ENCODE data around the gene DTD1. TPM values are rescaled to one million over a fixed set of nuclear protein-coding genes. Genes with fewer than 3 reads are reported as not detected.
"Not testable (repeated sequence)": the region's sequence is repeated elsewhere in the genome, so short reads cannot be mapped to it uniquely, and the experiment has no call there.

DTD1 gene
- total RNA-seq, 2 experiments from 2014 or later = 31.9 to 33.5 TPM

- H3K27ac Mint-ChIP-seq = no peak overlapping the region
- DNase-seq (no peak), ATAC-seq (no peak)
- H3K9me3 Mint-ChIP-seq (ENCODE audit: low read depth) = no peaks in the 10 kb centered on the region
- CTCF ChIA-PET = no interaction called here
- H3K36me3 Mint-ChIP-seq = no peaks in the 10 kb centered on the region
- H3K4me3 Mint-ChIP-seq = no peak overlapping the region
- peaks cover 3% of the 10 kb centered on the region for H3K4me1 Mint-ChIP-seq
- no peaks in the 10 kb centered on the region for H3K27me3 Mint-ChIP-seq
These were observed 166.3 kb downstream of the DTD1 start for GRCh38 chr20:18754030-18754652.

- CTCF ChIA-PET = no interaction called here
These were observed 166.8 kb downstream of the DTD1 start for GRCh38 chr20:18754653-18755045.

GRCh38 chr20:18760852-18761251, 173.0 kb downstream of the DTD1 start:
- H3K4me1 Mint-ChIP-seq; H3K4me3 Mint-ChIP-seq; DNase-seq; H3K27me3 Mint-ChIP-seq; H3K36me3 Mint-ChIP-seq; ATAC-seq; H3K27ac Mint-ChIP-seq; CTCF ChIA-PET; H3K9me3 Mint-ChIP-seq (ENCODE audit: low read depth): not testable (repeated sequence)

More at GRCh38 chr20:18754653-18755045, 166.8 kb downstream of the DTD1 start:
- ATAC-seq (no peak), DNase-seq (no peak)
- H3K9me3 Mint-ChIP-seq (ENCODE audit: low read depth) = no peaks in the 10 kb centered on the region
- no peaks in the 10 kb centered on the region for H3K27me3 Mint-ChIP-seq
- no peak overlapping the region for H3K4me3 Mint-ChIP-seq
- H3K36me3 Mint-ChIP-seq = no peaks in the 10 kb centered on the region
- H3K4me1 Mint-ChIP-seq = peaks cover 3% of the 10 kb centered on the region
- H3K27ac Mint-ChIP-seq = no peak overlapping the region

GRCh38 chr20:18767676-18768075, 179.8 kb downstream of the DTD1 start:
- no peak for ATAC-seq
- no peak overlapping the region for H3K27ac Mint-ChIP-seq
- no peaks in the 10 kb centered on the region for H3K4me1 Mint-ChIP-seq
- CTCF ChIA-PET = no interaction called here
- no peak for DNase-seq
- peaks cover 9% of the 10 kb centered on the region for H3K27me3 Mint-ChIP-seq
- no peaks in the 10 kb centered on the region for H3K36me3 Mint-ChIP-seq
- H3K4me3 Mint-ChIP-seq = no peak overlapping the region
- H3K9me3 Mint-ChIP-seq (ENCODE audit: low read depth) = no peaks in the 10 kb centered on the region

- H3K4me3 Mint-ChIP-seq = no peak overlapping the region
- H3K27ac Mint-ChIP-seq = no peak overlapping the region
- CTCF ChIA-PET = no interaction called here
- no peak for DNase-seq
- H3K36me3 Mint-ChIP-seq = no peaks in the 10 kb centered on the region
- H3K4me1 Mint-ChIP-seq = no peaks in the 10 kb centered on the region
- no peak for ATAC-seq
- peaks cover 19% of the 10 kb centered on the region for H3K27me3 Mint-ChIP-seq
- H3K9me3 Mint-ChIP-seq (ENCODE audit: low read depth) = no peaks in the 10 kb centered on the region
These were observed 185.7 kb downstream of the DTD1 start for GRCh38 chr20:18773566-18773965.

- Mint-ChIP-seq H3K9me3 (ENCODE audit: low read depth) (no peaks in the 10 kb centered on the region), H3K27me3 (peaks cover 19% of the 10 kb centered on the region), H3K36me3 (no peaks in the 10 kb centered on the region), H3K4me3 (no peak overlapping the region), H3K27ac (no peak overlapping the region), H3K4me1 (no peaks in the 10 kb centered on the region)
- DNase-seq (no peak), ATAC-seq (no peak)
- CTCF ChIA-PET = no interaction called here
These were observed 186.4 kb downstream of the DTD1 start for GRCh38 chr20:18774207-18774606.

- DNase-seq (no peak), ATAC-seq (no peak)
- Mint-ChIP-seq H3K4me3 (no peak overlapping the region), H3K9me3 (ENCODE audit: low read depth) (no peaks in the 10 kb centered on the region), H3K36me3 (no peaks in the 10 kb centered on the region), H3K27ac (no peak overlapping the region), H3K27me3 (peaks cover 19% of the 10 kb centered on the region), H3K4me1 (no peaks in the 10 kb centered on the region)
- CTCF ChIA-PET = no interaction called here
These were observed 187.8 kb downstream of the DTD1 start for GRCh38 chr20:18775633-18776032.

GRCh38 chr20:18778690-18779392, 191.0 kb downstream of the DTD1 start:
- Mint-ChIP-seq H3K4me1 (no peaks in the 10 kb centered on the region), H3K36me3 (no peaks in the 10 kb centered on the region), H3K27me3 (no peaks in the 10 kb centered on the region), H3K27ac (no peak overlapping the region), H3K9me3 (ENCODE audit: low read depth) (no peaks in the 10 kb centered on the region), H3K4me3 (no peak overlapping the region)
- DNase-seq = no peak
- no peak for ATAC-seq
- CTCF ChIA-PET = no interaction called here

- H3K4me1 Mint-ChIP-seq = no peaks in the 10 kb centered on the region
- no peaks in the 10 kb centered on the region for H3K36me3 Mint-ChIP-seq
These were observed 192.7 kb downstream of the DTD1 start for GRCh38 chr20:18780385-18781130.

GRCh38 chr20:18781509-18781908, 193.7 kb downstream of the DTD1 start:
- H3K4me3 Mint-ChIP-seq = no peak overlapping the region
- H3K27me3 Mint-ChIP-seq = peaks cover 5% of the 10 kb centered on the region
- ATAC-seq = no peak
- DNase-seq = no peak
- H3K9me3 Mint-ChIP-seq (ENCODE audit: low read depth) = no peaks in the 10 kb centered on the region
- H3K4me1 Mint-ChIP-seq = no peaks in the 10 kb centered on the region
- H3K36me3 Mint-ChIP-seq = no peaks in the 10 kb centered on the region
- CTCF ChIA-PET = no interaction called here
- no peak overlapping the region for H3K27ac Mint-ChIP-seq

More at GRCh38 chr20:18780385-18781130, 192.7 kb downstream of the DTD1 start:
- H3K9me3 Mint-ChIP-seq (ENCODE audit: low read depth) = no peaks in the 10 kb centered on the region
- ATAC-seq = no peak
- peaks cover 3% of the 10 kb centered on the region for H3K27me3 Mint-ChIP-seq
- no peak overlapping the region for H3K27ac Mint-ChIP-seq
- CTCF ChIA-PET = no interaction called here
- no peak overlapping the region for H3K4me3 Mint-ChIP-seq
- no peak for DNase-seq

- Mint-ChIP-seq H3K27me3 (peaks cover 7% of the 10 kb centered on the region), H3K4me3 (no peak overlapping the region), H3K36me3 (no peaks in the 10 kb centered on the region), H3K27ac (no peak overlapping the region), H3K9me3 (ENCODE audit: low read depth) (no peaks in the 10 kb centered on the region), H3K4me1 (no peaks in the 10 kb centered on the region)
- CTCF ChIA-PET = no interaction called here
- DNase-seq = no peak
- no peak for ATAC-seq
These were observed 195.6 kb downstream of the DTD1 start for GRCh38 chr20:18783385-18783959.

- H3K4me1 Mint-ChIP-seq; H3K9me3 Mint-ChIP-seq (ENCODE audit: low read depth); DNase-seq; H3K36me3 Mint-ChIP-seq; ATAC-seq; H3K4me3 Mint-ChIP-seq; CTCF ChIA-PET; H3K27ac Mint-ChIP-seq: not testable (repeated sequence)
- H3K27me3 Mint-ChIP-seq = peaks cover 23% of the 10 kb centered on the region
These were observed 199.2 kb downstream of the DTD1 start for GRCh38 chr20:18787046-18787445.

- Mint-ChIP-seq H3K27me3 (peaks cover 23% of the 10 kb centered on the region), H3K27ac (no peak overlapping the region)
- CTCF ChIA-PET = no interaction called here
These were observed 200.2 kb downstream of the DTD1 start for GRCh38 chr20:18788021-18788420.

GRCh38 chr20:18790787-18791186, 202.9 kb downstream of the DTD1 start:
- Mint-ChIP-seq H3K36me3 (no peaks in the 10 kb centered on the region), H3K4me3 (no peak overlapping the region), H3K27ac (no peak overlapping the region), H3K27me3 (peaks cover 19% of the 10 kb centered on the region), H3K9me3 (ENCODE audit: low read depth) (no peaks in the 10 kb centered on the region), H3K4me1 (peaks cover 10% of the 10 kb centered on the region)
- ATAC-seq (no peak), DNase-seq (no peak)
- CTCF ChIA-PET = no interaction called here

More at GRCh38 chr20:18788021-18788420, 200.2 kb downstream of the DTD1 start:
- H3K4me1 Mint-ChIP-seq = no peaks in the 10 kb centered on the region
- H3K4me3 Mint-ChIP-seq = no peak overlapping the region
- H3K9me3 Mint-ChIP-seq (ENCODE audit: low read depth) = no peaks in the 10 kb centered on the region
- H3K36me3 Mint-ChIP-seq = no peaks in the 10 kb centered on the region
- ATAC-seq = no peak
- no peak for DNase-seq

All from activated CD8-positive, alpha-beta memory T cell treated with anti-CD3 and anti-CD28 coated beads, Interleukin-2, amount 10 ng/mL, durations not matched to agents 7 days and 5 days (primary cell).